Stimulated activated CD4-positive, alpha-beta T cell treated with anti-CD3 and anti-CD28 coated beads, Interleukin-12 subunit alpha, Interleukin-12 subunit beta, amount 100 ng/mL, for 24 hours (primary cell): ENCODE data around the gene PHF21B.
"Not testable (repeated sequence)": the region's sequence is repeated elsewhere in the genome, so short reads cannot be mapped to it uniquely, and the experiment has no call there.

ENCODE experiments used
- DNase-seq, 2 experiments: peaks; one replicate each; pipeline ENCODE4 v3.0.0-alpha.2; 2020; ENCODE audit warnings: low read depth in 2 of 2

The PHF21B gene

DNA sequence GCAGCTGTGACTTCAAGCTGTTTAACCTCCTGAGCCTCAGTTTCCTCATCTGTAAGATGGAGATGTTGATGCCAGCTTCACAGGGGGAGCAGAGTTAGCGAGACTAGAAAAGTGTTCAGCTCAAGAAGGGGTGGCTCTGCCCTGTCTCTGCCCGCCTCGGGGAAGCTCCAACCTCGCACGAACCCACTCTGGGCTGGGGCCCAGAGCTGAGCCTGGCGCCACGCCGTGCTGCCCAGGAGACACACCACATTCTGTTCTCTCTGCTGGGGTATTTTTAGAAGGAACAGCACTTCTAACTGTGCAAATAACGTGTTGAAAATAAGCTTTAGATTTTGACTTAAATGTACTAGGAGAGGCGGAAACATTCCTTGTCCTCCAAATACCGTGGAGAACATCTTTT is 74.1 kb downstream of the PHF21B start:
- DNase-seq, result no peak

DNA sequence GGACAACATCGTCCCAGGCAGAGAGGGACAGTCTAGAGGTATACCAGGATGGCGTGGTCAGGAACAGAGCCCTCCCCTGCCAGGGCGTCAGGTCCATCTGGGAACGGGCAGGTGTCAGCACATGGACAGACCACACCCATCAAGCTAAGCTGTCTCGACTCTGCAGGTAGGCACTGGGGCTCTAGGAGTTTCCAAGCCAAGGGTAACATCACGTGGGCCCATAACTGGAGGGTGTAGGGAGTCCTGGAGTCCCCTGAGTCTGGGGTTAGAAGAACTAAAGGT is 75.4 kb downstream of the PHF21B start:
- no peak for DNase-seq

DNA sequence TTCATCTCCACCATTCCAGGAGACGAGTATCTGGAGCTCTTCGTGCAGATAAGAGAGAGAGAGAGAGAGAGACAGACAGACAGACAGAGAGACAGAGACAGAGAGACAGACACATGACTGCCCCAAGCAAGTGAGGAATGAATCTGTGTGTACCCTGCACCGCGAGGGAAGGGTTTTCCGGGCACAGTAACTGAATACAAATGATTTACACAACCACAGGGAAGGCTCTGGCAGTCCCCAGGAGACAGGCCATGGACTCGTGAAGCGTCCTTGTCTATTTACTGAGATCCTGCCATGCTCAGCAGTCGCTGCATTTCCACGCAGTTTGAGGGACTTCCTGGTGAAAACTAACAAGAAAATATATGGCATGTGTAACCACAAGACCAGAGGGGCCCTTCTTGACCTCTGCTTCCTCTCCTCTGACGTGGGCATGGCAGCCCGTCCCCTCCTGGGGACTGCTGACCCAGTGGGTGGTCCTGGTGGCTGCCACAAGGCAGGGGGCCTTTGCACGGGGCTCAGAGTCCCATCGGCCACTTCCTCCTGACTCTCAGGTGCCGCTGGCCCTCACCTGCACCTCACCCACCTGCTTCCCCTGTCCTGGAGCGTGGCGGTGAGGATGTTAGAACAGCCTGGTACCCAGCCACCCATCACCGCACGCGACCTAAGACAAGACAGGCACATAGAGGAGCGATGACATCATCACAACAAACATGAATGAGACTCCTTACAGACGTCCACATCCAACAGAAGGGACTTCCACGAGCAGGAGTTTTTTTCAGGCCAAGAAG is 75.9 kb downstream of the PHF21B start:
- DNase-seq, result no peak

DNA sequence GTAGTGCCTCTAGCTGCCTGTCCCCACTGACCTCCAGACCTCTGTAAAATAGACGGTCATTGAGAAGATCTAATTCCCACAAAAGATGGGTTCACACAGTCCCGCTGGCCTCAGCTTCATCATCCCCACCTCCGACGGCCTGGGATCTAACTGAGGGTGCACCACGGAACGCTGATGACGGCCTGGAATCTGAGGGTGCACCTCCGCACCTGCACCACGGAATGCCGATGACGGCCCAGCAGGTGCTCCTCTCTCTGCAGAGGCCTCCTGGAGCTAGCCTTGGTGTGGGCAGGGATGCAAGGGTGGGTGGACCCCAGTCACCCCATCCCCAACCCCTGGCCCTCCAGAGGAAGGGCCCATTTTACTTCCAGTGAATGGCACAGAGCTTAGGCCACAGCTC is 77.3 kb downstream of the PHF21B start:
- DNase-seq, result no peak

DNA sequence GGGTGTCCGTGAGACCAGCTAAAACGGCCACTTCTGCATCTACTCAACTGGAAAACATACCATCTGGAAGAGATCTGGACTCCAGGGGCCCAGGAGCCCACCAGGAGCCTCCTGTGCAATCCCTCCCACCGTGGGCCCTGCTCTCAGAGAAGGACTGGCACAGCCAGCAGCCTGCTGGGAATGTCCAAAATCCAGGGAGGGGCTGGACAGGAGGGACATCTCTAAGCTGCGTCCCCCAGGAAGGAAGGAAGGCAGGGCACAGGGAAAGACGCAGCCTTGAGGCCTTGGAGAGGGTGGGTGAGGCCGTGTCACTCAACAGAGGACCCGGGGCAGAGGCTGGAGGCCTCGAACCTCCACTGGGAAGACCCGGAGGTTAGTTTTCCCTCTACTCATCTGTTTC is 78.0 kb downstream of the PHF21B start:
- no peak for DNase-seq

DNA sequence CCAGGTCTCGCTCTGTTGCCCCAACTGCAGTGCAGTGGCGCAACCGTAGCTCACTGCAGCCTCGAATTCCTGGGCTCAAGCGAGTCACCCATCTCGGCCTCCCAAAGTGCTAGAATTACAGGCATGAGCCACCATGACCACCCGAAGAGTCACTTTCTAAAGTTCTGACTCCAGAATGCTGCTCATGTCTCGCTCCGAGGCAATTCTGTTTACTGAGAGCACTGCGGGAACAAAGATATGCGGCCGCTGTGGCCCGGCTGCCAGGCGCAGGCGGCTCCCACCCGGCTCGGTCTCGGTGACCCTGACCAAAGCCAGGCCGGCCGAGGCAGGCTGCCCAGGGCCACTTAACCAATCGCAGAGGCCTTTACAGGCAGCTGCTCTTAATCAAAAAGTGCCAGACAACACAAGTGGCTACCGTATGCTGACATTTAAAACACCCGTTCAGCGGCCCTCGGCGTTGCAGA is 78.7 kb downstream of the PHF21B start:
- no peak for DNase-seq

DNA sequence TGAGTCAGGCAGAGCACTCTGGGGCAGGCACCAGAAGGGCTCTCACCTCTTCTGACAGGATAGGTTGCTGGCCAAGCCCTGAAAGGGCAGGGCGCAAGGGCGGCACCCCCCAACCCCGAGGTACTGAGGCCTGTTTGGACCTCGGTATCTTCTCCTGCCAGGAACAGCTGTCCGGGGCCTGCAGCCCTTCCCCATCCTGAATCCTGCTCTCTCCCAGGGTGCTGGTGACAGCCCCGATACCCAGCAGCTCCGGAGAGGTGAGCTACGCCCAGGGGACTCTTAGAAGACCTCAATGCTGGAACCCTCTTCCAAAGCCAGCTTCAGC is 79.1 kb downstream of the PHF21B start:
- no peak for DNase-seq

DNA sequence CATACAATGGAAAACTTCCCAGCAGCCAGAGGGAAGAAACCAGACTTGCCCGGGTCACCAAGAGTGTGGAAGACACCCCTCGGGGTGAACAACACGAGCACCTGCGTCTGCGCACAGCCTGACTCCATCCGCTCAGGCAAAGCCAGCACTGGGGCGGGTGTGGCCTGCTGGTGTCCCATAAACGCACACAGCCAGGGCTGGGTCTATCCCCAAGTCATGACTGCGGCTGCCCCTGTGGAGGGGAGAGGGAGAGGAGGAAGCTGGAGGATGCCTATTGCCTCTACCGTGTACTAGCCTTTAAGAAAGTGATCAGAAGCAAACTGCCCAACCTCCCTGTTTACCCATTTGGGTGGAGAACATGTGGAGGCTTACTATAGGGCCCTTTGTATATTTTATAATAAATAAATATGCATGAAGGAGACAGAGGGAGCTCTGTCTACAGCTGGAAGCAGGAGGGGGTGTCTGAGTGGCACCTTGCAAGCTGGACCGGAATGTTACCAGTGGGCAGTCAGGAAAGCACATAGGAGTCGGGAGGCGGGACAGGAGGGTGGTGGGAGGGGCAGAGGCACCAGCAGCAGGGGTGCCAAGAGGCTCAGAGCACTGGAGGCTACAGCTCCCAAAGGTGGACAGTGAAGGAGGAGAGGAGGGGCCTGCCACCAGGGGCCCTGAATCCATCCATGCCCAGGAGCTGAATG is 79.6 kb downstream of the PHF21B start:
- no peak for DNase-seq

DNA sequence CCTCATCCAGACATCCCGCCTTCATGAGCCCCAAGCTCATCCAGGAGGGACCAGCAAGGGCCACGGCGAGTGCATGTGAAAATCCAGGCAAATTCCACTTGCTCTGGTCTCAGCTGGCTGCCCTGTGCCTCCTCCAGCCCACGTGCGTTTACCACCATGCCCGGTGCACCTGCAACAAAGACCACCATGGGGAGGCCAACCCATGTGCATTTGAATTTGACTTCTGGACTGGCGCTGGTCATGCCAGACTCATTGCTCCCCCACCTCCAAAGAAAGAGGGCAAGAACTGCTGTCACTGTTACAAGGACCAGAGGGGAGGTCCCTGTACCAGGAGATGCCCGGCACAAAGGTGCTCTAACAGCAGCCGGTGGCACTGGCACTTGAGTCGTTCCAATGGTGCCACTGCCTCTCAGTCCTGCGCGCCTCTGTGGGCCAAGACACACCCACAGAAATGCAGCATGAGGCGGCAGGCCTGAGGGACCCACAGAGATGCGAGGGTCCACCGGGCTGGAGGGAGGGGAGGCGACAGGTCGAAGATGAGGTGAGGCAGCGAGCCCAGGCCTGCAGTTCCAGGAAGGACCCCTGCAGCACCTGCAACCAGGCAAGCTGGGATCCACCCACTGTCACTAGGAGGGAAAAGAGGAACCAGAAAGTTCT is 80.3 kb downstream of the PHF21B start:
- DNase-seq, result no peak

DNA sequence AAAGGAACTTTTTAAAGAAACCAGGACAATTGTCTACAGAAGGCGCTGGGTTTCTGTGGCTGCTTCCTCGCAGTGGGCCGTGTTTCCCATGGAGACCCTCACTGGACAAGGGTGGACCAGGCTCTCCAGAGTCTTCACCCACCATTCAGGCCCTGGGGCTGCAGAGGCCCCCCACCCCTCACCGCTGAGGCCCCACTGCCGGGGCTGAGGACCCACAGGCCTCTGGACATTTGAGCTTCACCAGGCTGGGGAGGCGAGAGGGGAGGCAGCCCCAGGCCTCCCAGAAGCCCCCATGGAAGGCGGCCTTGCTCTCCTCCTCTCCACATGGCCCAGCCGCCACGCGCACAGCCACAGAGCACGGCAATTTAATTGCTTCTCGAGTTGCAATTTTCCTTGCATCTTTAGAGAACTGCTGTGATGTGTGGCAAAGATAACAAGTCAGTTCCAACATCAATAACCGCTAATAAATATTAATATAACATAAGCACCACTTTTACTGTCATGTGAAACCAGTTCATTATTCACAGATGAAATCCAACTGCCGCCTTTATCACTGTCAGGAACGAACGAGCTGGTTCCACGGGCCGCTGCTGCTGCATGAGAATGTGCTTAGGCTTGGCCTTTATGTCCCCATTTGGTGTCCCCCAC is 81.0 kb downstream of the PHF21B start:
- DNase-seq, result no peak

DNA sequence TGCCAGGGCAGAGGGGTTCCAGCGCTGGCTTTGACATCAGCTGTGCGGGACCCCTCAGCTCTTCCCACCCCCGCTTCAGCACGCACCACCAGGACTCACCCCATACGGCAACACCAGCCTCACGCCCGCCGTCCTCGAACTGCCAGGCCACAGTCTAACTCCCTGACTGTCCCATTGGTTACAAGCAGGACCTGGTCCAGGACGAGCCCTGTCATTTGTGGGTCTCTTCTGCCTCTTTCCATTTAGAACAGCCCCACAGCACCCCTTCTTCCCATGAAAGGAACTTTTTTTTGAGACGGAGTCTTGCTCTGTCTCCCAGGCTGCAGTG is 81.7 kb downstream of the PHF21B start:
- DNase-seq, result no peak

DNA sequence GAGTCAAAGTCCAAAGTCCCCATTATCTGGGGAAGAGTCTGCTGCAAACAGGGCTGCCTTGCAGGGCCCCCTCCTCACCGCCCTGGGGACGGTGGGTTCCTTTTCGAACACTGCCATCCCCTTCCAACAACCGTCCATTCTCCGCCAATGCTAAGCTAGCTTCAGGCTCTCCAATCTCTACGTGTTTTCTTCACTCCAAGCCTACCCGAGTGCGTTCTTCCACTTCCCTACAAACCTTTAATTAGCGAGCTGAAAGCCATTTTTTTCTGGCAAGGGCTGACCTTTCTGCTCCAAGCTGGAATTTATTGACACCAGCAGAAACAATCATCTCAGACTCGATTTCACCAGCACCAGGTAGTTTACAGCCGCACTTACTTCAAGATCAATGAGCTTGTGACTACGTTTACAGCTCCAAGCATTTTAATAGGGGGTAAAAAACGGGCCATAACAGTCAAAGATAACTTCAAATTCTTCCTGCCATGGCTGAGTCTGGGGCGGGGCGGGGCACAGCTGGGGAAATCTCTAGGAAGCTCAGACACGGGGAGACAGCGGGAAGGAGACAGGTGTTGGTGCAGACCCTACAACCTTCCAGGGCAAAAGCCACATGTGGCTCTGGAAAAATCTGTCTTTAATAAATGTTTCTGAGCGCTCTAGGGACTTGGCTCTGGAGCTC is 82.2 kb downstream of the PHF21B start:
- no peak for DNase-seq

DNA sequence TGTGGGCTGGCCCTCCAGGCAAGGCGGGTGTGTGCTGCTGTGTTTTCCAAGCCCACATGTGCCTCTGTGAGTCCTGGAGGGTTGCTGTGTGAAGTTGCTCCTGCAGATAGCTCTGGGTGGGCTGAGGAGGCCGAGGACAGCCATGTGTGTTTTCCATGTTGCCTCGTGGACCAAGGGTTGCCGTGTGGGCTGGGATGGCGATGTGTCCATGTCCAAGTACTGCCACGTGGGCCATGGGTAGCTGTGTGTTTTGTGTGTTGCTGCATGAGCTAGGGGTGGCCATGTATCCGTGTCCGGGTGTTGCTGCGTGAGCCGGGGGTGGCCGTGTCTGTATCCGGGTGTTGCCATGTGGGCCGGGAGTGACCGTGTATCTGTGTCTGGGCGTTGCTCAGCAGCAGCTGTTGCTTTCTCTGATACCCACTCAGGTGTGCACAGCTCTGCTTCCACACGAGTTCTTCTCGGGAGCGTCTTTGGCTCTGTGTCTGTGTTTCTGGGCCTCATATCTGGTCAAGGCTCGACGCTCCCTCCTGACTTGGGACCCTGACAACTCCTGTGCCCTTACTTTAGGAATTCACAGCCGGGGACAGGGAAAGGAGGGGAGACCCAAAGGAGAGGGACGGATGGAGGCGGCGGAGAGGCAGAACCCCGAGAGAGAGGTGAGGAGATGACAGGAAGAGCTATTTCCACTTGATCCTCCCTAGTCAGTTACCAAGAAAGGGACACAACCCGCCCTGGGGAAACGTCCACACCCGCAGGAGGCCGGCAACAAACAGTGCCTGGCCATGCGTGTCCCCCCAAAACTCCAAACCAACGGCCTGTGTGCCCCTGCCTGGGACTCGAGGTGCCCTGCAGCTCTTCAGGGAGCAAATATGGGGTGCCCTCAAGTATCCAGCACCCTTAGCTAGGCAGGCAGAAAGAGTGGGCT is 83.1 kb downstream of the PHF21B start:
- DNase-seq, result no peak

DNA sequence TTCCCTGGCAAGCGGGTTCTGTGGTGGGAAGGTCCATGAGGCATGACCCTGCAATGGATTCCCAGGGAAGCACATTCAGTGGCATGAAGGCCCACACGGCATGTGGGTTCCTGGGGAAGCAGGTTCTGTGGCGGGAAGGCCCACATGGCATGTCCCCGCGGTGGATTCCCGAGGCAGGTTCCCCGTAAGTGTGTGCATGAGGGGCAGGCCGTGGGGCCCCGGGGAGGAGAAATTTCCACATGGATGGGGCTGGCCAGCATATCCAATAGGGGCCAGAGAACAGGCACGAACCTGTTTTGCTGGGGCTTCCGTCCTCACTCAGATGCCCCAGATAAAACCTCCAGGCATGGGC is 83.7 kb downstream of the PHF21B start:
- no peak for DNase-seq

DNA sequence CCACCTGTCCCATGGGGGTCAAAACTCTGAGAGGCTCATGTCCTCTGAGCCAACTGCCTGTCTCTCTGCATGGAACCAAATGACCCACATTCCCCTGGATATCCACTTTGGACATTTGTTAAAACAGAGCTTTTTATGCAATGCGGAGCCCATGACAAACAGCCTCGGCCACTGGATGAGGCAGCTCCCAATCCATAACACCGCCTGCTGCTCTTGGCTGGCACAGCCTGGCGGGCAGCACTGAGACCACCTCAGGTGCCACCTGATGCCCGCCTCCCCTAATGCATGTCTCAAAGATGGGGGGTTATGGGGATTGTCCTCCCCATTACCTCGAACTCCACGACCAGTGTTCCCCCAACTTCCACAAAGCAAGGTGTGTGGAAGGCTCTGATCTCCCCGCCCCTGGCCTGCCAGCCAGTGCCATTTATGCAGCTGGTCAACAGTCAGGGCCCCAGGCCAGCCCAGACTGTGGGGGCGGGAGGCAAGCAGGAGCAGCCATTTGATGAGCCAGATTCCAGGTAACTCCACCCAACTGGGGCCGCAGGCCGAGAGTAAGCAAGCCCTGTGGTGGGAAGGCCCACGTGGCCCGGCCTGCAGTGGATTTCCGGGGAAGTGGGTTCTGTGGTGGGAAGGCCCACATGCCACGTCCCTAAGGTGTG is 84.2 kb downstream of the PHF21B start:
- no peak for DNase-seq

DNA sequence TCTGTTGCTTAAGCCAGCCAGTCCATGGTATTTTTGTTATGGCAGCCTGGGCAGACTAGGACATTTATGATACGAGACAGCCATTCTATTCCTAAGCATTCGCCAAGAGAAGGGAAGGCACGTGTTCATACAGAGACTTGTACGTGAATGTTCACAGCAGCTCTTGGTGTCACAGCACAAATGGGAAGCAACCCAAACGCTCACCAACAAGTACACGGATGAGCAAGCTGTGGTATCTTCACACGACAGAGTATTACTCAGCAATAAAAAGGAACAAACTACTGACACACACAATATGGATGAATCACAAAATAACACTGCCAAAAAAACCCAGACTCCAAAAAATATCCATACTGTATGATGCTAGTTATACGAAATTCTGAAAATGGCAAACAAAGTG is 85.1 kb downstream of the PHF21B start:
- no peak for DNase-seq

DNA sequence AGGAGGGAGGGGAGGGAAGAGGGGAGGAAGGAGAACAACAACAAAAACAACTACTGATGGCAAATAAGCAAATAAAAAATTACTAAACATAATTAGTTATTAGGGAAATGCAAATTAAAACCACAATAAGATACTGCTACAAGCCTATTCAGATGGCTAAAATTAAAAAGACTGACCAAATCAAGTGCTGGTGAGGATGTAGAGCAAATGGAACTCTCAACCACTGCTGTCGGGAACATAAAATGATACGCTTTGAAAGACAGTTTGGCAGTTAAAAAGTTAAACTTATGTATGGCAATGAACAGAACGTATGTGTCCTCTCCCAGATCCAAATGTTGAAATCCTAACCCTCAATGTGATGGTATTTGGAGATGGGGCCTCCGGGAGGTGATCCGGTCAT is 85.7 kb downstream of the PHF21B start:
- DNase-seq, result no peak

DNA sequence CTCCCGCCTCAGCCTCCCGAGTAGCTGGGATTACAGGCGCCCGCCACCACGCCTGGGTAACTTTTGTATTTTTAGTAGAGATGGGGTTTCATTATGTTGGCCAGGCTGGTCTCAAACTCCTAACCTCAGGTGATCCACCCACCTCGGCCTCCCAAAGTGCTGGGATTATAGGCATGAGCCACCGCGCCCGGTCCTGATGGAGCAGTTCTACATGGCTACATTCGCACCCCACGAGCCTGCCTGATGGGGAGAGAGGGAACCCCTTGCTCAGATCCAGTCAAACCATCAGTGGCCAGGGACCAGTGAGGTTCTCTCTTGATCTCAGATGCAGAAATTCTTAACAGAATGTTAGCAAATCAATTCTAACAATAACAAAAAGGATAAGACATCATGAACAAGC is 88.0 kb downstream of the PHF21B start:
- not testable (repeated sequence) for DNase-seq

DNA sequence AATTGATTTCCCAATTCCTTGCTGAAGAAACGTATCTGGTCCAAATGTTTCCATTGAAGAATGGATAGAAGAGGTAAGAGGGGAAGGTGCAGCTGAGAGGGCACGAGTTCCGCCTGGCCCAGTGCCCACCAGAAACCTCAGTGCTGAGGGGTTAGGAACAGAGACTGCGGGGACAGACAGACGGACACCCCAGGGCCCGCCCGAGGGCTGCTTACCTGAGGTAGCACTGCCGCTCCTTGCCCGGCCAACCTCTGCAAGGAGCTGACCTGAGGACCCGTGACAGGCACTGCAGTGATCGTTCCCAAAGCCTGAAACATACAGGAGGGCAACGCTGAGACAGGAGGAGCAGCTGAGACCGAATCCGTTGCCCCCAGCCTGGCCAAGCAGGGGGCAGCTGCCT is 89.6 kb downstream of the PHF21B start:
- DNase-seq, result no peak

DNA sequence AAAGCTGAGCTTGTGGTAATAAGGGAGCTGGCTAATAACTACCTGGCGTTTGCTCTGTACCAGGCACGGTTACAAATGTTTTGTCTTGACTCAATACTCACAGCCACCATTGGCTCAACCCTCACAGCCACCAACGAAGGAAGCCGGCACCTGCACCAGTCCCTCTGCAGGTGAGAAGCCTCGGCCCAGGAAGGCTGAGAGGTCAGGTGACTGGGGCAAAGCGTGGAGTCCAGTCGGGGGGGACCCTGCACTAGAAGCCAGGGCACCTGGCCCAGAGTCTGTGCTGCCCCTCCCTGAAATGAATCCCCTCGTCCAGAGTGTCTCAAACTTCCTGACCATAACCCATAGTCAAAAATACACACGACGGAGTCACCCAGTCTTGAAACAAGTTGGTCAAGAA is 90.1 kb downstream of the PHF21B start:
- no peak for DNase-seq

DNA sequence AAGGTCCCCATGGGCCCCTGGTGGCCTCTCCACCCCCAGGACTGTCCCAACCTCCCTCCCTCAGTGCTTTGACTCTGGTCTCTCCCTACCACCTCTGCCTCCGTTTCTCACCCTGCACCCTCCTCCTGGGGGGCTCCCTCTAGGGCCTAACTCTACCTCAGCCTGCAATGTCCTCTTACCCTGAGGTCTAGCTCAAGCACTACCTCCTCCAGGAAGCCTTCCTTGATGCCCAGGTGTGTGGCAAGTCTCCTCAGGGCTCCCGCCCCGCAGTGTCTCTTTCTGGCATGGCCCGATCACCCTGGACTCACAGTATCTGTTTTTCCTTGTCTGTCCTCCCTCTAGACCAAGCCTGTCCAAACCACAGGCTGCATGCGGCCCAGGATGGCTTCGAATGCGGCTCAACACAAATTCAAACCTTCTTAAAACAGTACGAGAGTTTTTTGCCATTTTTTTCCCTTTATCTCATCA is 90.8 kb downstream of the PHF21B start:
- DNase-seq, result no peak
